HepG2 (cell line): ENCODE results near the gene USP7. TPM values are rescaled to one million over a fixed set of nuclear protein-coding genes. Genes with fewer than 3 reads are reported as not detected.

Experiments used
- ATAC-seq: fragments of 200-7000 bp; cut with Tn5 transposase; 3 replicates; pipeline ENCODE4 v1.9.1; 2020; ENCODE audit warnings: mild to moderate bottlenecking, moderate library complexity
- BruUV-seq: library from RNA; stranded (reverse); fragments of 400-500 nt; replicated peaks from 2 replicates; lab custom pipeline; 2021; lab: Mats Ljungman, UMichigan
- CTCF ChIA-PET: fragments of 300-600 bp; formaldehyde crosslinking; extraction: SDS; loops from one replicate; lab custom pipeline; 2021; ENCODE audit warnings: low total read pairs, inconsistent platforms, low intra/inter-chr PET ratio; lab: Yijun Ruan, JAX
- POLR2A ChIA-PET: fragments of 350-600 bp; sonication (Branson Sonifier 250); formaldehyde crosslinking; loops from one replicate; lab custom pipeline; 2020; ENCODE audit warnings: antibody characterized with exemption, inconsistent platforms; lab: Yijun Ruan, JAX
- DNase-seq: peaks from one replicate; pipeline ENCODE4 v3.0.0-alpha.2; 2015; ENCODE audit warnings: low spot score
- FAIRE-seq: peaks from 3 replicates; lab custom pipeline; 2011; peaks lifted over from hg19 to GRCh38; lab: Jason Lieb, UNC
- H2AFZ ChIP-seq: one replicate; pipeline ENCODE4 v1.6.1; 2011; ENCODE audit warnings: low read length, inconsistent platforms
- H3K27ac ChIP-seq: fragments of 300-600 bp; 3 replicates; pipeline ENCODE4 v1.8.0; 2011; ENCODE audit warnings: mixed run types, mild to moderate bottlenecking, mixed read lengths, low read length, inconsistent platforms; ENCODE audit not compliant: insufficient read depth; ENCODE audit errors: extremely low read length
- H3K27me3 ChIP-seq, 2 experiments: fragments of 200-600 bp in 1 of 2; 2 replicates in 1 of 2; 3 replicates in 1 of 2; pipeline versions ENCODE4 v1.6.0 to v1.8.0; 2011; ENCODE audit warnings: low read length in 2 of 2, mild to moderate bottlenecking in 2 of 2, moderate library complexity in 2 of 2, inconsistent platforms in 1 of 2; ENCODE audit not compliant: insufficient read depth in 2 of 2, control insufficient read depth in 1 of 2
- H3K36me3 ChIP-seq, 2 experiments: fragments of 200-600 bp in 1 of 2; replicated peaks in 1 of 2; 2 replicates in 1 of 2; 3 replicates in 1 of 2; pipeline versions ENCODE4 v1.5.1 to v1.8.0; 2011; ENCODE audit warnings: low read length in 2 of 2, inconsistent platforms in 1 of 2; ENCODE audit not compliant: insufficient read depth in 2 of 2, control insufficient read depth in 1 of 2
- H3K4me1 ChIP-seq: 2 replicates; pipeline ENCODE4 v1.5.1; 2012; ENCODE audit warnings: low read length, inconsistent platforms; ENCODE audit not compliant: insufficient read depth
- H3K4me2 ChIP-seq: 2 replicates; pipeline ENCODE4 v1.6.0; 2011; ENCODE audit warnings: low read depth, low read length, inconsistent platforms
- H3K4me3 ChIP-seq, 3 experiments: fragments of 200-600 bp in 1 of 3; sonication (generic), shearing (Covaris generic) in 1 of 3; replicated peaks in 1 of 3; 2 replicates each; pipeline ENCODE4 v1.5.1; 2011 to 2016; ENCODE audit warnings: low read length in 3 of 3, inconsistent platforms in 2 of 3, low read depth in 2 of 3, mild to moderate bottlenecking in 2 of 3, control low read depth in 1 of 3, mixed read lengths in 1 of 3; ENCODE audit not compliant: insufficient read depth in 1 of 3
- H3K79me2 ChIP-seq: one replicate; pipeline ENCODE4 v1.6.1; 2011; ENCODE audit warnings: low read length, inconsistent platforms; ENCODE audit not compliant: insufficient read depth
- H3K9ac ChIP-seq: 2 replicates; pipeline ENCODE4 v1.6.0; 2011; ENCODE audit warnings: mild to moderate bottlenecking, low read depth, low read length, inconsistent platforms; ENCODE audit not compliant: insufficient read depth
- H3K9me3 ChIP-seq: 2 replicates; pipeline ENCODE4 v1.5.1; 2012; ENCODE audit warnings: mild to moderate bottlenecking, low read length
- H4K20me1 ChIP-seq: 2 replicates; pipeline ENCODE4 v1.6.0; 2011; ENCODE audit warnings: inconsistent platforms, mild to moderate bottlenecking, low read length, moderate library complexity; ENCODE audit not compliant: insufficient read depth
- AGO2 ChIP-seq: fragments of 200-400 bp; formaldehyde crosslinking; optimal IDR thresholded peaks from 2 replicates; pipeline ENCODE3; 2017; ENCODE audit warnings: mild to moderate bottlenecking, low read depth, low read length, moderate library complexity
- ARNT2 ChIP-seq: sonication (generic); formaldehyde crosslinking; IDR thresholded peaks from 2 replicates; pipeline ENCODE4 v1.8.0; 2022; ENCODE audit warnings: mild to moderate bottlenecking, low read depth, missing genetic modification reagents, moderate library complexity
- ARNTL ChIP-seq: sonication (generic); formaldehyde crosslinking; IDR thresholded peaks from 2 replicates; pipeline ENCODE4 v1.4.0; 2020; ENCODE audit warnings: mild to moderate bottlenecking, missing genetic modification reagents
- HES4 ChIP-seq: sonication (generic); formaldehyde crosslinking; IDR thresholded peaks from 2 replicates; pipeline ENCODE4 v1.9.0; 2021; ENCODE audit warnings: mild to moderate bottlenecking, missing genetic modification reagents, borderline replicate concordance
- HNF4A ChIP-seq: sonication (generic); formaldehyde crosslinking; IDR thresholded peaks from 2 replicates; pipeline ENCODE4 v1.4.0; 2020; ENCODE audit warnings: missing genetic modification reagents
- HNRNPUL1 ChIP-seq: fragments of 200-400 bp; formaldehyde crosslinking; IDR thresholded peaks from 2 replicates; pipeline ENCODE4 v1.6.1; 2017; ENCODE audit warnings: low read depth, mild to moderate bottlenecking, low read length, moderate library complexity
- HOXA5 ChIP-seq: sonication (generic); formaldehyde crosslinking; IDR thresholded peaks from 2 replicates; pipeline ENCODE4 v1.4.0; 2020; ENCODE audit warnings: missing genetic modification reagents
- KMT2B ChIP-seq: IDR thresholded peaks from 2 replicates; pipeline ENCODE4 v1.6.1; 2016; ENCODE audit warnings: missing genetic modification reagents, missing compliant biosample characterization
- MAFG ChIP-seq: sonication (generic); formaldehyde crosslinking; IDR thresholded peaks from 2 replicates; pipeline ENCODE4 v1.5.1; 2020; ENCODE audit warnings: mild to moderate bottlenecking, missing genetic modification reagents
- NCOA1 ChIP-seq: sonication (generic); formaldehyde crosslinking; IDR thresholded peaks from 2 replicates; pipeline ENCODE4 v1.9.0; 2021; ENCODE audit warnings: missing genetic modification reagents
- NFE2L2 ChIP-seq: fragments of 150-350 bp; IDR thresholded peaks from 2 replicates; pipeline ENCODE4 v1.6.1; 2014; ENCODE audit warnings: low read length
- NKX3-1 ChIP-seq: sonication (generic); formaldehyde crosslinking; IDR thresholded peaks from 2 replicates; pipeline ENCODE4 v1.5.0; 2020; ENCODE audit warnings: missing genetic modification reagents
- NR2F1 ChIP-seq, 2 experiments: fragments of 450-650 bp in 1 of 2; formaldehyde crosslinking in 1 of 2; IDR thresholded peaks; 2 replicates each; pipeline versions ENCODE4 v1.5.0 to v1.6.1; 2016 to 2020; ENCODE audit warnings: mild to moderate bottlenecking in 1 of 2, missing compliant biosample characterization in 1 of 2, missing genetic modification reagents in 1 of 2, moderate library complexity in 1 of 2
- PHB2 ChIP-seq: fragments of 450-650 bp; IDR thresholded peaks from 2 replicates; pipeline ENCODE4 v1.6.1; 2018; ENCODE audit not compliant: partially characterized antibody
- RAD21 ChIP-seq: fragments of 450-650 bp; formaldehyde crosslinking; IDR thresholded peaks from 2 replicates; pipeline ENCODE4 v1.5.0; 2020; ENCODE audit warnings: mild to moderate bottlenecking
- SALL2 ChIP-seq: sonication (generic); formaldehyde crosslinking; IDR thresholded peaks from 2 replicates; pipeline ENCODE4 v1.8.1; 2023; ENCODE audit warnings: mild to moderate bottlenecking, missing genetic modification reagents, inconsistent platforms
- ZFY ChIP-seq: sonication (generic); formaldehyde crosslinking; IDR thresholded peaks from 2 replicates; pipeline ENCODE4 v1.4.0; 2020; ENCODE audit warnings: missing genetic modification reagents
- ZNF143 ChIP-seq: sonication (generic); formaldehyde crosslinking; IDR thresholded peaks from 2 replicates; pipeline ENCODE4 v1.4.0; 2020; ENCODE audit warnings: missing genetic modification reagents
- ZNF20 ChIP-seq: sonication (generic); formaldehyde crosslinking; IDR thresholded peaks from 2 replicates; pipeline ENCODE4 v1.4.0; 2020; ENCODE audit warnings: mild to moderate bottlenecking, moderate library complexity, missing genetic modification reagents
- ZNF672 ChIP-seq: sonication (generic); formaldehyde crosslinking; IDR thresholded peaks from 2 replicates; pipeline ENCODE4 v1.8.1; 2022; ENCODE audit warnings: missing genetic modification reagents
- WGBS: methylation state at CpG from one replicate; pipeline ENCODE4 v1.1.6; 2017; ENCODE audit warnings: low lambda C conversion rate; 5-methylcytosine and 5-hydroxymethylcytosine counted together
- in situ Hi-C: cut with HindIII; loops from 2 replicates; pipeline ENCODE4 v1.10.0; 2017; ENCODE audit warnings: low pct_unique_long_range_greater_than_20kb; ENCODE audit not compliant: extremely low pct_ligation_motif_present
- intact Hi-C: fragments of 100-400 bp; cut with micrococcal nuclease; formaldehyde crosslinking; loops from one replicate; pipeline ENCODE4 v1.10.0; 2022; ENCODE audit not compliant: unreplicated experiment
- polyA plus RNA-seq, 8 experiments: library from polyadenylated mRNA; depleted of rRNA in 3 of 8; stranded (reverse) in 7 of 8; unstranded in 1 of 8; fragments of >200 nt; fragmentation: Illumina TruSeq in 4 of 8; extraction: Trizol in 4 of 8; gene quantifications; 2 replicates each; pipeline versions ENCODE4 v1.2.1 to v1.2.3, GENCODE V29; 2011 to 2016; ENCODE audit warnings: low read depth in 4 of 8, missing spikeins in 1 of 8, mixed read lengths in 1 of 8; ENCODE audit not compliant: insufficient read depth in 1 of 8
- total RNA-seq, 5 experiments: library from RNA; depleted of rRNA; stranded (reverse); fragments of >200 nt; fragmentation: Illumina TruSeq; extraction: Trizol; gene quantifications; 2 replicates each; pipeline ENCODE4 v1.2.3, GENCODE V29; 2016; ENCODE audit warnings: low read depth in 1 of 5
- TF ChIP-seq, protein P1 (sequence below): sonication (generic); formaldehyde crosslinking; IDR thresholded peaks from 2 replicates; pipeline ENCODE4 v1.5.0; 2020; ENCODE audit warnings: mild to moderate bottlenecking, missing genetic modification reagents, moderate library complexity
- TF ChIP-seq, protein P2 (sequence below): sonication (generic); formaldehyde crosslinking; conservative IDR thresholded peaks from 2 replicates; pipeline ENCODE4 v1.8.0; 2022; ENCODE audit warnings: low read depth, missing genetic modification reagents

Gene USP7
- total and polyA plus RNA-seq, 2 of the 13 experiments (the other 11 are each of a cell fraction or from before 2014, with no cell fraction given): 52.5 to 173 TPM

DNA sequence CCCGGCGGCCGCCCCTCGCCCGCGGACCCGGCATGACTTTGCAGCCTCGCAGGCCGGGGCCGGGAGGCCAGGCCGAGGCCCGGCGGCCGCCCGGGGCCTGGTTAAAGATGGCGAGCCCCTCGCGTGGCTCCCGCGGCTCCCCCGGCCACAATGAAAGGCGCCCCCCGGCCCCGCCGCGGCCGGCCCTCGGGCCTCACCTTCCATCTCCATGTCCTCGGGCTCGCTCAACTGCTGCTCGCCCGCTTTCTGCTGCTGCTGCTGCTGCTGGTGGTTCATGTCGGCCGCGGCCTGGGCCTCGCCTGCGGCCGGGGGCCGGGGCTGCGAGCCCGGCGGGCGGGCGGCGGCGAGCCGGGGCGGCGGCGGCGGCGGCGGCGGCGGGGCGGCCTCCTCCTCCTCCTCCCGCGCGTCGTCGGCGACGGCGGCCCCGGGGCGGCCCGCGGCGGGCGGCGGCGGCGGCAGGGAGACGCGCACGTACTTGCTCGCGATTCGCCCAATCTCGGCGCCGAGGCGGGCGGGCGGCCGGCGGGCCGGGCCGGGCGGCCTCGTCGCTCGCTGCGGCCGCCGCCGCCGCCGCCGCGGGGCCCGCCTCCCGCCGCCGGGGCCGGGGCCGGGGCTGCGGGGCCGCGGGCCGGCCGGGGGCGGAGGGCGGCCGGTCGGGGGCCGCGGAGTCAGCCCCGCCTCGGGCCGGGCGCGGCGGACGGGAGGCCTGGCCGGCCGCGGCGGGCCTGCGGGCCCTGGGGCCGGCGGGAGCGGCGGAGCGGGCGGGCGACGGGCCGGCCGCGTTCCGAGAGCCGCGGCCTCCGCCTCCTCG lies 491 bp downstream of the USP7 start:
- no peak for DNase-seq
- no TSS peak for BruUV-seq
- intact Hi-C loops: no loop called here
- Histone ChIP-seq H3K36me3 (no peaks in the 10 kb centered on the region), H4K20me1 (peaks cover 45% of the 10 kb centered on the region), H3K27ac (peak overlapping the region; percentile 74), H3K4me1 (peaks cover 62% of the 10 kb centered on the region), H3K4me2 (peak overlapping the region; percentile 90), H3K9ac (peak overlapping the region; percentile 95), H2AFZ (no peak overlapping the region), H3K9me3 (no peaks in the 10 kb centered on the region), H3K4me3 (peak overlapping the region; percentile 72 to 90 (median 82)), H3K27me3 (no peaks in the 10 kb centered on the region; a peak in 2 of 5 replicates), H3K79me2 (peaks cover 49% of the 10 kb centered on the region)
- FAIRE-seq: no peak
- ChIA-PET CTCF (interaction anchor here (0.7 kb wide), 1 partner anchor 412 kb away, joined by 3 read pairs; no protein-coding TSS in a partner anchor), POLR2A (interaction anchor here (0.6 to 1.8 kb wide), 10 partner anchors 9 to 165 kb away, joined by 3 to 19 read pairs (median 4); partner anchors contain the start of gene HAPSTR1)
- in situ Hi-C loops: no loop called here
- ATAC-seq: no peak
- WGBS: 0% methylated on average over 5 of the region's 146 CpGs
- no peak for TF ChIP-seq HNRNPUL1
- peak; percentile 6; the same call in 1 of the 2 replicates for TF ChIP-seq NKX3-1
- 0 out of 2 replicates have a peak, but pooled peaks have one; percentile 10 for TF ChIP-seq ZNF143
- no peak for TF ChIP-seq NCOA1 (CRISPR knock-in tag)
- no peak for TF ChIP-seq HNF4A (CRISPR knock-in tag)
- peak; percentile 28; the same call in 1 of the 2 replicates for TF ChIP-seq ZFY
- 0 out of 2 replicates have a peak, but pooled peaks have one; percentile 6 for TF ChIP-seq SALL2 (CRISPR knock-in tag)
- 0 out of 2 replicates have a peak, but pooled peaks have one; percentile 5 for TF ChIP-seq KMT2B (CRISPR knock-in tag)
- no peak for TF ChIP-seq ZNF672 (CRISPR knock-in tag)
- TF ChIP-seq MAFG (CRISPR knock-in tag): no peak
- TF ChIP-seq ZNF20 (CRISPR knock-in tag): no peak
- peak; percentile 58; the same call in 1 of the 2 replicates for TF ChIP-seq HES4 (CRISPR knock-in tag)
- TF ChIP-seq, protein P1, sequence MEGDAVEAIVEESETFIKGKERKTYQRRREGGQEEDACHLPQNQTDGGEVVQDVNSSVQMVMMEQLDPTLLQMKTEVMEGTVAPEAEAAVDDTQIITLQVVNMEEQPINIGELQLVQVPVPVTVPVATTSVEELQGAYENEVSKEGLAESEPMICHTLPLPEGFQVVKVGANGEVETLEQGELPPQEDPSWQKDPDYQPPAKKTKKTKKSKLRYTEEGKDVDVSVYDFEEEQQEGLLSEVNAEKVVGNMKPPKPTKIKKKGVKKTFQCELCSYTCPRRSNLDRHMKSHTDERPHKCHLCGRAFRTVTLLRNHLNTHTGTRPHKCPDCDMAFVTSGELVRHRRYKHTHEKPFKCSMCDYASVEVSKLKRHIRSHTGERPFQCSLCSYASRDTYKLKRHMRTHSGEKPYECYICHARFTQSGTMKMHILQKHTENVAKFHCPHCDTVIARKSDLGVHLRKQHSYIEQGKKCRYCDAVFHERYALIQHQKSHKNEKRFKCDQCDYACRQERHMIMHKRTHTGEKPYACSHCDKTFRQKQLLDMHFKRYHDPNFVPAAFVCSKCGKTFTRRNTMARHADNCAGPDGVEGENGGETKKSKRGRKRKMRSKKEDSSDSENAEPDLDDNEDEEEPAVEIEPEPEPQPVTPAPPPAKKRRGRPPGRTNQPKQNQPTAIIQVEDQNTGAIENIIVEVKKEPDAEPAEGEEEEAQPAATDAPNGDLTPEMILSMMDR (CRISPR knock-in tag): no peak
- no peak for TF ChIP-seq NR2F1 (CRISPR knock-in tag; IDR thresholded peaks at IDR 0.05)
- TF ChIP-seq NFE2L2: no peak
- no peak for TF ChIP-seq PHB2
- peak; percentile 44 for TF ChIP-seq AGO2
- TF ChIP-seq ARNTL (CRISPR knock-in tag): peak; percentile 34; the same call in 1 of the 2 replicates
- no peak for TF ChIP-seq ARNT2 (CRISPR knock-in tag)
- TF ChIP-seq RAD21 (CRISPR knock-in tag): 0 out of 2 replicates have a peak, but pooled peaks have one; percentile 17
- TF ChIP-seq HOXA5 (CRISPR knock-in tag): 0 out of 2 replicates have a peak, but pooled peaks have one; percentile 9
- TF ChIP-seq, protein P2, sequence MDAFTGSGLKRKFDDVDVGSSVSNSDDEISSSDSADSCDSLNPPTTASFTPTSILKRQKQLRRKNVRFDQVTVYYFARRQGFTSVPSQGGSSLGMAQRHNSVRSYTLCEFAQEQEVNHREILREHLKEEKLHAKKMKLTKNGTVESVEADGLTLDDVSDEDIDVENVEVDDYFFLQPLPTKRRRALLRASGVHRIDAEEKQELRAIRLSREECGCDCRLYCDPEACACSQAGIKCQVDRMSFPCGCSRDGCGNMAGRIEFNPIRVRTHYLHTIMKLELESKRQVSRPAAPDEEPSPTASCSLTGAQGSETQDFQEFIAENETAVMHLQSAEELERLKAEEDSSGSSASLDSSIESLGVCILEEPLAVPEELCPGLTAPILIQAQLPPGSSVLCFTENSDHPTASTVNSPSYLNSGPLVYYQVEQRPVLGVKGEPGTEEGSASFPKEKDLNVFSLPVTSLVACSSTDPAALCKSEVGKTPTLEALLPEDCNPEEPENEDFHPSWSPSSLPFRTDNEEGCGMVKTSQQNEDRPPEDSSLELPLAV (CRISPR knock-in tag): 0 out of 2 replicates have a peak, but pooled peaks have one; percentile 22
